Medulla oblongata (tissue), 1 donor: Measurements from ENCODE around the gene PLEKHA6.
"Not testable (repeated sequence)": the region's sequence is repeated elsewhere in the genome, so short reads cannot be mapped to it uniquely, and the experiment has no call there.

ENCODE experiments used
- DNase-seq: peaks from one replicate; pipeline ENCODE4 v3.0.0-alpha.2; 2015; ENCODE audit errors: extremely low spot score

Gene PLEKHA6

DNA sequence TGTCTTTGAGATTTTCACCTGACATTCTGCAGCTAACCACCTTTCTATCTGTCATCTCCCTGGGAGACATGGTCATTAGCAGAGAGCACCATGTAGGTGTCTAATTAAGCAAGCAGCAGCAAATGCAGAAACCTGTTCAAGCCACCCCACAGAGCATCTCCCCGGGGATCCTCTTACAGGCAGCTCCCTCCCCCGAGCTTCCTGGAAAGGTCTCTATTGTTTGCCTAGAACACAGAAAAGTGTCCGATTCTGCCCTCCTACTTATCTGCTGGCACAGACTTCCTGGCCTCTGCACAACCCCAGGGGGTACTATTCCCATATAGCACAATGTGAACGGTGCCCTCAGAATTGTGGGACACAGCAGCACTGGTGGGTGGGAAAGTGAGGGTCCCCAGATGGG lies 46.1 kb downstream of the PLEKHA6 start:
- no peak for DNase-seq

- not testable (repeated sequence) for DNase-seq
Observed at GRCh38 chr1:204310970-204311369, 48.8 kb downstream of the PLEKHA6 start.

GRCh38 chr1:204308023-204308628 lies 51.6 kb downstream of the PLEKHA6 start:
- DNase-seq = no peak

DNA sequence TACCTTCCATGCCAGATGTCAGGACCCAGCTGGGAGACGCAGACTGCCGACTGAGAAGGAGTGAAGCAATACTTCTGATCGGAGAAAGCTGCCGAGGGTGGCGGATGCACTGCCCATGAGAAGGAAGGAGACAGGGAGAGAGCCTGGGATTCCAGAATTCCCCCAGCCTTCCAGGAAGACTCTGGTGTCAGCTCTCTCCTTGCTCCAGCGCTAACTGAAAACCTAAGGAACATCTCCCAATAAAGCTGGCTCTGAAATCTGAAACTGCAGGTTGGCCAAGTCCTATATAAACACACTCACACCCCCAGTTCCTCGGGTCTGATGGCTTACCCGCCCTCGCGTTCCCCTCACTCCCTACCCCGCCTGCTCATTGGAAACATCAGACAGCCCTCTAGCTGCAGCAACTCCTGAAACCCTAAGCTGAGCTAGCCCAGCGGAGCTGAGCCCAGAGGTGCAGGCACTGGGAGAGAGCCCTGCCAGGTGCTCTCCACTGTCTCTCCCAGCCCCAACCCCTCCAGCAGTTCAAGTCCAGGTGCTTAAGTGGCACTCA lies 52.3 kb downstream of the PLEKHA6 start:
- no peak for DNase-seq

- no peak for DNase-seq
Observed at GRCh38 chr1:204306076-204306475, 53.7 kb downstream of the PLEKHA6 start.

GRCh38 chr1:204304067-204304466 lies 55.7 kb downstream of the PLEKHA6 start:
- no peak for DNase-seq

DNA sequence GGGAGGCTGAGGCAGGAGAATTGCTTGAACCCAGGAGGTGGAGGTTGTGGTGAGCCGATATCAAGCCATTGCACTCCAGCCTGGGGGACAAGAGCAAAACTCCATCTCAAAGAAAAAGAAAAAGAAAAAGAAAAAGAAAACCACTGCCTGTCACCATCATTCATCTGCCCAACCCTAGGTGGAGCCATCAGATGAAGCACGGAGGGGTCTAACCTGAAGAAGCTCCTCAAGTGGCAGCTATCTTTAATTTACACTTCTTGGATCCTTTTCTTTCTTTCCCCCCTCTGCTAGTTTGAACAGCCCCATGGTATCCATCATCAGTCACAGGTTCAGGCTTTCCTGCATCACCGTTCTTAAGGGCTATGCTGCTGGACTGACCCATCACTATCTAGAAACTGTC lies 57.0 kb downstream of the PLEKHA6 start:
- no peak for DNase-seq

DNA sequence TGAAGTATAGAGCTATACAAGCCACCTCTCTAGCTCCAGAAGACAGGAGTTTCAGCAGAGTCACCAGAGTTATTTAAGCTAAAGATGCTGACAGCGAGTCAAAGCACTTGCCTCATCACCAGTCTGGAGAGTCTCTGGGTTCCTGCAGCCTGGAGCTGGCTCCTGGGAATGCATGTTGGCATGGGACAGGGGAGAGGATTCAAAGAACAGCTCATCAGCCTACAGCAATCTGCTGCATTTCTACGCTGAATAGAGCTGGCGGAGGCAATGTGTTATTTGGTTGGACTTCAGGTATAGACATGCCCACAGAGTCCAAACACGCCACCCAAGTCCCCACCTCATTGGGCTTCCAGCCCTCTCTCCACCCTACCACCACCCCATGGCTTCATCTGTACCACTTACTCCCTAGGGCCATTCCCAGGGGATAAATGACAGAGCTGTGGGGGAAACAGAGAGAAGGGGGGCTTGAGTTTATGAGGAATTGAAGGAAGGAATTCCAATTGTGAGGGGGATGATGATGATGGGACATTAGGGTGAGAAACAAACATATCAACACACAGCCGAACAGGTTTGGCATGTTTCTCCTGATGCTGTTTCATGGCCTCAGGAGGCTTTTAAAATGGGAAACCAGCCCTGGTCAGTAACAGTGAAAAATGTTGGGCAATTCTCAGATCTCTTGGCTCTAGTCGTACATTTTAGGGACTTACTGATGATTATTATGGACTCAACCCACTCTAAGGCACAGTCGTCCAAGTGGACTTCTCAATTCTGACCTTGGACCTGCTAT lies 58.4 kb downstream of the PLEKHA6 start:
- no peak for DNase-seq

- DNase-seq = no peak
Observed at GRCh38 chr1:204299814-204300365, 59.8 kb downstream of the PLEKHA6 start.

- peak; percentile 69 for DNase-seq
Observed at GRCh38 chr1:204296431-204296988, 63.2 kb downstream of the PLEKHA6 start.

DNA sequence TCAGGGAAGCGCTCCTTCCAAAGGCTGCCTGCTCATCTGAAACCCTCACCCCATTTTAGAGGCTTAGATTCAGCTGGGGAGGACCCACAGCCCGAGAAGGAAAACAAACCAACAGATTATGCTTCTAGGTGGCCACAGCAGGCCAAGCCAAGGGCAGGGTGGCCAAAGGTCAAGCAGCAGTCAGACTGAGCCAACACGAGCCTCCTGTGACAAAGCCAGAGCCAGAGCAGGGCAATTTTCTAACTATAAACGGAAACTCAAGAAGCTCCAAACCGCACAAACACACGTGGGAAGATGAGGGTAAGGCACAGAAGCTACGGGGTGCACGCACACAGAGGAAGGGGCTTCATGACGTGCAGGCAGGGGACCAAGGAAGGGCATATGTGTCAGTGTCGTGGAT lies 64.1 kb downstream of the PLEKHA6 start:
- no peak for DNase-seq

DNA sequence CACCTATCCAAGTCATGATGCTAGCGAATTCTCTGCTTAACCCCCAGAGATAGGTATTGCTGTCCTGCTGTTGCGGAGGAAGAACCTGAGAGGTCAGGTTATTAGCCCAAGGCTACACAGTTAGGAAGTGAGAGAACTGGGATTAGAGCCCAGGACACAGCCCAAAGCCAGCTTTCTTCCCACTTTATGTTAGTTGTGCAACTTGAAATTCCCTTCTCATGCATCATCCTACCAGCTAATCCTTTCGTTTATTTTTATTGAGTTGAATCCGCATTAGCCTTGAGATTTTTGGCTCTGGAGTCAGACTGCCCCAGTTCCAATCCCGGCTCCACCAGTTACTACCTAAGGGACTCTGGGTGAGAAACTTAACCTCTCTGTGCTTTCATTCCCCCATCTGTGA lies 65.4 kb downstream of the PLEKHA6 start:
- DNase-seq = no peak

DNA sequence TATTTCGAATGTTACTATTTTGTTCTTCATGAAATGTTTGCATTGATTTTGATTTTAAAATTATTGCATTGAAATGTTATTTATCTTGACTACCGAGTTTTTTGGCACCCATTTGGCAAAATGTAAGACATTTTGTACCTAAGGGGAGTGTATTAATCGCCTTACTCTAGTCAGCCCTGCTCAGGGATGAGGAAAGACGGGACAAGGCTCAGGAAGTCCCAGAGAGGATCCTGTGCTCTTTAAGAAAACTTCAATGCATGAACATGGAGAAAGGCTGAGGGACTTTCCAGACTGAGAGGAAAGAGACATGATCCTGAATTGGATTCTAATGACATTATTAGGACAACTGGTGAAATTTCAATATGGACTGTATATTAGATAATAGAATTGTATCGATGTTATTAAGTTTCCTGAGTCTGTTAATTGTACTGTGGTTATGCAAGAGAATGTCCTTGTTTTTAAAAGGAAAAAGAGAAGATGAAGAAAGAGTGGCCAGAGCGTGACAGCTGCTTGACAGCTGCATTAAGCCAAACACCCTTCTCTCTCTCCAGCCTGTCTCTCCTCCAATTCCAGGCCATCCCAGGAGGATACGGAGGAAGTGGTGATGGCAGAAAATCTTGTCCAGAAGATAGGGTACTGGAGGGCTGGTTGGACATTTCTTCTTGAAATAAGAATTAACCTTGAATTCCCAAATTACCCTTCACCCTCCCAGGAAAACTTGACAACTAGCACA lies 66.0 kb downstream of the PLEKHA6 start:
- DNase-seq = no peak

DNA sequence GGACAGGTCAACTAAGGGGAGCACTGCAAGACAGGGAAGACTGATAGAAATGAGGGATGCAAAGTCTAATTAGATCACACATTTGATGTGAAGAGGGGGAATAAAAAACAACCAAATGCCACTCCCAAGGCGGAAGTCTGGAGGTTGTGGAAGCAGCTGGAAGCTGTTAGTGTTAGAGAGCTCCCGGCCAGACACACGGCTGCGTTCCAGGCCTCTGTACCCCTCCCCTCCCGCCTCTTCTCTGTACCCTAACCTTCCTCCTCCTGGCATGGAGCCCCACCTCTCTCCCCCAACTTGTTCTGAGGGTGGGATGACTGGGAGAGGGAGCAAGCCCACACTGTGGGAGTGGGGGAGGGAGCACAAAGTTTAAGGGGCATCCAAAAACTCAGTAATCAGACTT lies 67.0 kb downstream of the PLEKHA6 start:
- no peak for DNase-seq

DNA sequence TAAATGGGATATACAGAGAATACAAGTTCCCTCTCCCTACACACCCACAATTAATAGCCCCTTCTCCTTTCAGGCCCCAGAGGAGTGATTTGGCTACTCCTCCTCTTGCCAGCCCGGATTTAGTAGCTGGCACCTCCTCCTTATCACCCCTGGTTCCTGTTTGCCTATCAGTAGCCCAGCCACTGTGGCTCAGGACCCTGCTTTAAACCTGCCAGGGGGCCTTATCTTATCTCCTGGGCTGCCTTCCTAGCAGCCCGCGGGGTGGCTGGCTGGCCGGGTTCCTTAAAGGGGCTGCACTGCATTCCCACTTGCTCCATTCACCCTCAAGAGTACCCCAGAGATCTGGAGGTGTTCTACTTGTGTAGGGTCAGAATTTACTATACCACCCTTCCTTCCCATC lies 70.4 kb downstream of the PLEKHA6 start:
- no peak for DNase-seq

- DNase-seq = no peak
Observed at GRCh38 chr1:204288021-204288588, 71.6 kb downstream of the PLEKHA6 start.

DNA sequence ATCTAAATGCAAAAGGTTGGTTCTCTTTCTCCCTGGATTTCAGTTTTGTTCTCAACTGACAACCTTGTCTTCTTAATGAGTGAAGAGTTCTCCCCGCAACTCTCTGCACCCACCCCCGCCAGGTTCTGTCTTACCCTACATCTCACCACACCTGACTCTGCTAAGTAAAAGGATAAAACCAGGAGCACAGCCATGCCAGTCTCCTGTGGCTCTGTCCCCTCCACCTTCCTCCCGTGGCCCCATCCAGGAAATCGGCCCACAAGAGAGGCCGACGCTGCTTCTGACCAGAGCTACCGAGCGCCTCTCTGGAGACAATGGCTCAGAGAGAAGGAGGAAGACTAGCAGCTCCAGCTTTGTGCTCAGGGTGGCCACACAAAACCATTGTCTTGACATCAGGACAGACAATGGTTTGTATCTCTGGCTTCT lies 72.2 kb downstream of the PLEKHA6 start:
- peak; percentile 71 for DNase-seq

- DNase-seq = peak; percentile 91
Observed at GRCh38 chr1:204286831-204287421, 72.8 kb downstream of the PLEKHA6 start.

GRCh38 chr1:204286315-204286714 lies 73.4 kb downstream of the PLEKHA6 start:
- no peak for DNase-seq

GRCh38 chr1:204285436-204286305 lies 74.1 kb downstream of the PLEKHA6 start:
- DNase-seq = no peak
